Cardiac muscle cell (in vitro differentiated cells and primary cell): Measurements from ENCODE around the gene DLGAP4. TPM values are rescaled to one million over a fixed set of nuclear protein-coding genes. Genes with fewer than 3 reads are reported as not detected.

ENCODE experiments used
- DNase-seq, 2 donors: peaks; one replicate each; pipeline versions ENCODE4 v3.0.0 to v3.0.0-alpha.2; 2010 to 2017; ENCODE audit warnings: low read depth in 1 of 2, low spot score in 1 of 2
- H3K27ac ChIP-seq: fragments of 200-600 bp; sonication (generic); 2 replicates; pipeline ENCODE4 v1.5.1; 2016
- H3K27me3 ChIP-seq: fragments of 200-600 bp; sonication (generic); 2 replicates; pipeline ENCODE4 v1.6.0; 2016; ENCODE audit warnings: control low read depth
- H3K36me3 ChIP-seq: fragments of 200-600 bp; sonication (generic); 2 replicates; pipeline ENCODE4 v1.5.1; 2016; ENCODE audit warnings: control low read depth
- H3K4me1 ChIP-seq: fragments of 200-600 bp; sonication (generic); 2 replicates; pipeline ENCODE4 v1.8.1; 2017; ENCODE audit warnings: low read depth, mild to moderate bottlenecking, mixed run types
- H3K4me3 ChIP-seq: fragments of 200-600 bp; sonication (generic); 2 replicates; pipeline ENCODE4 v1.5.1; 2016; ENCODE audit warnings: mild to moderate bottlenecking
- H3K9me3 ChIP-seq: fragments of 200-600 bp; sonication (generic); 2 replicates; pipeline ENCODE4 v1.5.1; 2017; ENCODE audit warnings: low read depth, mild to moderate bottlenecking, control low read depth
- polyA plus RNA-seq: library from polyadenylated mRNA; unstranded; fragments of >200 nt; fragmentation: Nextera tagmentation; extraction: Ambion mirVana; gene quantifications from 2 replicates; pipeline ENCODE4 v1.2.1, GENCODE V29; 2016
- total RNA-seq: library from RNA; depleted of rRNA; stranded (reverse); fragments of >200 nt; gene quantifications from 2 replicates; pipeline ENCODE4 v1.2.3, GENCODE V29; 2016
- TF ChIP-seq, protein P1 (sequence below): IDR thresholded peaks from 2 replicates; pipeline ENCODE4 v1.5.1; 2012; ENCODE audit warnings: low read depth, mild to moderate bottlenecking, low read length

DLGAP4 gene
- total and polyA plus RNA-seq, 2 experiments from 2014 or later, result 45.7 to 51.6 TPM

DNA sequence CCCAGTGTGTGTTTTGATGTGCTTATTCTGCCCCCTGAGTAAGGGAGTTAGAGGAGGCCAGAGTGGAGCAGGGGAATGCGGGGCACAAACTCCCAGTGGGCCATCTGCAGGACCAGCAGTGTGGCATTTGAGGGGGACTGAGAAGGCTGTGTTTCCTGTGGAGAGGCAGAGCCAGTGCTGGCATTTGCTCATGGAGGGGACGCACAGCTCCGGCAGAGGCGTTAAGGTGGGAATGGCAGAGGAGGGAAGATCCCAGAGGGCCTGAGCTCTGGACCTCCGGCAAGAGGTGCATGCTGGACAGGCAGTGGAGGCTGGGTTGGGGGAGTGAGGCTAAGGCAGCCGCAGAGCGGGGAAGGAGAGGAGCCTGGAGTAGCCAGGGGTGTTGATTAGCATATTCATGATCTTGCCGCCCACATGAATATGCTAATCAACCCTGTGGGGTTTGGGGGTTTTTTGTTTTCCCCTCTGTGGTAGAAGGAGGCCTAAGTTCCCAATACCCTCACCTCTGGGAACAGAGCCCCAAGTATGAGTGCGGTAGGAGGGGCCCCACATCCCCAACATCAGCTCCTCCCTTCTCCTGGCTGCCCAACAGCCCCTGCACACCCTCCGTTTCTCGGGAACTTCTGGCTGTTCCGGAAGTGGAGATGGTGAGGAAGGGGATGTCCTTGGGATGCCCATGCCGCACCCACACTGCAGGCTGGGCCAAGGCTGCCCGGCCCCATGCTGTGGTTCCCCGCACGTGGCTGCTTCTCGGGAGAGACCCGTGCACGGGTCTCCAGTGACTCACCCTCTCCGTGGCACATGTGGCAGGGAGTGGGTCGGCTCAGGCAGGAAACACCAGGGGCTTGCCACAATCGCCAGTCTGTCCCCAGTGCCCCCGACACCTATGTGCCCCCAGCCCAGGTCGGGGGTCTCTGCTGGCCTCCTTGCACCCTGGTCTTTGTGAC is 33.8 kb downstream of the DLGAP4 start:
- Histone ChIP-seq H3K4me1 (no peaks in the 10 kb centered on the region), H3K9me3 (no peaks in the 10 kb centered on the region), H3K27me3 (no peaks in the 10 kb centered on the region), H3K36me3 (no peaks in the 10 kb centered on the region), H3K27ac (no peak overlapping the region), H3K4me3 (no peak overlapping the region)
- TF ChIP-seq, protein P1, sequence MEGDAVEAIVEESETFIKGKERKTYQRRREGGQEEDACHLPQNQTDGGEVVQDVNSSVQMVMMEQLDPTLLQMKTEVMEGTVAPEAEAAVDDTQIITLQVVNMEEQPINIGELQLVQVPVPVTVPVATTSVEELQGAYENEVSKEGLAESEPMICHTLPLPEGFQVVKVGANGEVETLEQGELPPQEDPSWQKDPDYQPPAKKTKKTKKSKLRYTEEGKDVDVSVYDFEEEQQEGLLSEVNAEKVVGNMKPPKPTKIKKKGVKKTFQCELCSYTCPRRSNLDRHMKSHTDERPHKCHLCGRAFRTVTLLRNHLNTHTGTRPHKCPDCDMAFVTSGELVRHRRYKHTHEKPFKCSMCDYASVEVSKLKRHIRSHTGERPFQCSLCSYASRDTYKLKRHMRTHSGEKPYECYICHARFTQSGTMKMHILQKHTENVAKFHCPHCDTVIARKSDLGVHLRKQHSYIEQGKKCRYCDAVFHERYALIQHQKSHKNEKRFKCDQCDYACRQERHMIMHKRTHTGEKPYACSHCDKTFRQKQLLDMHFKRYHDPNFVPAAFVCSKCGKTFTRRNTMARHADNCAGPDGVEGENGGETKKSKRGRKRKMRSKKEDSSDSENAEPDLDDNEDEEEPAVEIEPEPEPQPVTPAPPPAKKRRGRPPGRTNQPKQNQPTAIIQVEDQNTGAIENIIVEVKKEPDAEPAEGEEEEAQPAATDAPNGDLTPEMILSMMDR, result no peak
- no peak for DNase-seq

DNA sequence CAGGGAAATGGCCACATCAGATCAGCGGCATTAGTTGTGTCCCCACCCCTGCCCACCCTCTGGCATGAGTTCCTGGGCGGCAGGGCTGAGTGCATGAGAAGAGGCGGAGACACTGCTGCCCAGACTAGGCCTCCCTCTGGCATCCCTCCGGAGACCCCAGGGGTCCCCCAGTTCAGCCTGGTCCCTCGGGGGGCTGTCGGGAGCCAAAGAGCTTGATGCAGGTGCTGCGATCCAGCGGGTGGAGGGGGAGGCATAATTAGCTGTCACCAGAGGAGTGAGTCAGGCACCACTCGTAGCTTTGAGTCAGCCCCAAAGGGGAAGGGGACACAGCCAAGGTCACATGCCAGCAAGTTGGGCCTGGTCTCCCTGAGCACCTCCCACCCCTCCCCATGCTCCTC is 34.5 kb downstream of the DLGAP4 start:
- Histone ChIP-seq H3K9me3 (no peaks in the 10 kb centered on the region), H3K4me1 (no peaks in the 10 kb centered on the region), H3K27ac (no peak overlapping the region), H3K4me3 (no peak overlapping the region), H3K27me3 (no peaks in the 10 kb centered on the region), H3K36me3 (no peaks in the 10 kb centered on the region)
- TF ChIP-seq, protein P1, result no peak
- DNase-seq, result no peak

DNA sequence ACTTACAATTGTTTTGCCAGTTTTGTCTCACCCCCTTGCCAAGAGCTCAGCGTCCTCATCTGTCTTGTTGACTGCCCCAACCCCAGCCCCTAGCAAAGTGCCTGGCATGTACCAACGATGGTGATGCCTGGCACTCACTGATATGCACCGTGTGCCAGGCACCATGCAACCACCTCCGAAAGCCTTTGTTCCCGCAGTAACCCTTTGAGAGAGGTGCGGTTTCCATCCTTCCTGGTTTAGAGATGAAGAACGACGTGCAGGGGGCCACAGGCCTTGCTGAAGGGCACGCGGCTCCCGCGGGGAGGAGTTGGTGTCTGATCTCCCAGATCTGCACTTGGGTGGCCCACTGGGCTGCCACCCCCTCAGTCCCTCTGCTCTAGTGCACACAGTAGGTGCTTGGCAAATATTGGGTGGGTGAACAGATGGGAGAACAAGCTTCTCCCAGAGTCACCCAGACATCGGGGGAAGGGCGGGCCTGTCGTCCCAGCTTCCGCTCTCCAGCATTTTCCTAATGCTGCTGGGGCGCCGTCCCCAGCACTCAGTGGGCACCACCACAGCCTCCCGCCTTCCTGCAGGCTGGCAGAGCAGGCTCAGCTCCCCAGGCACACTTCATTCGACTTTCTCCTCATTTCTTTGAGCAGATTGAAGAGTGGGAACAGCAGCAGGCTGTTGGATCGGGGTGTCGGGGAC is 35.3 kb downstream of the DLGAP4 start:
- H3K27ac ChIP-seq, result no peak overlapping the region
- no peak overlapping the region for H3K4me3 ChIP-seq
- no peaks in the 10 kb centered on the region for H3K36me3 ChIP-seq
- H3K9me3 ChIP-seq, result no peaks in the 10 kb centered on the region
- TF ChIP-seq, protein P1, result no peak
- no peaks in the 10 kb centered on the region for H3K4me1 ChIP-seq
- no peaks in the 10 kb centered on the region for H3K27me3 ChIP-seq
- DNase-seq, result no peak

DNA sequence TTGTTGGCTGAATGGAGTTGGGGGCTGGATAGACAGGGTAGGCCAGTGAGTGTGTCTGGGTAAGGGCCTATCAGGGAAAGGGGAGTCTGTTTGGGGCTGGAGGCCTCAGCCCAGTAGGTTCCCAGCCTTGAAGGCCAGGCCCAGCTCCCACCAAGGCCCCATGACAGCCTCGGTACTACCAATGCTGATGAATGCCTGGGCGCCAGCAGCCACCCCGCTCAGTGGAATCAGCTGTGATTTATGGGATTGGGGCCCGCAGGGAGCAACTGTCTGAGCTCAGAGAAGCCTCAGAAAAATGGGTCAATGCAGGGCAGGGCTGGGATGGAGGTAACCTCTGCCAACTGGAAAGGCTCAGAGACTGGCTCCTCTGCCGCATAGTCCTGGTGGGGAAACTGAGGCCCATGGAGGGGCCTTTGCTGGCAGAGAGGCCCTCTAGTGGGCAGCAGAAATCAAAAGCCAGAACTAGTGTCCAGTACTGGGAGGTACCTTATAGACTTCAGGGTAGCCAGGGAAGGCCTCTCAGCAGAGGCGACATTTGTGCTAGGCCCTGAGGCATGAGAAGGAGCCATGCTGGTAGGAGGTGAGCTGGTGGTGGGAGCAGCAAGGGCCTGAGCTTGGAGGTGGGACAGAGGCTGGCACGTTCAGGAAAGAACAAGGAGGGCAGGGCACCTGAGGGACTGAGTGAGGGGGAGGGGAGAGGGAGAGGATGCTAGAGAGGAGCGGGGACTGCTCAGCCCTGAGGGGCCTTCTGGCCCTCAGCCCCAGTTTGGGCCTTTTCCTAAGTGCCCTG is 36.4 kb downstream of the DLGAP4 start:
- DNase-seq, result no peak
- Histone ChIP-seq H3K9me3 (no peaks in the 10 kb centered on the region), H3K27me3 (no peaks in the 10 kb centered on the region), H3K27ac (no peak overlapping the region), H3K4me3 (no peak overlapping the region), H3K36me3 (no peaks in the 10 kb centered on the region), H3K4me1 (no peaks in the 10 kb centered on the region)
- TF ChIP-seq, protein P1, result no peak

DNA sequence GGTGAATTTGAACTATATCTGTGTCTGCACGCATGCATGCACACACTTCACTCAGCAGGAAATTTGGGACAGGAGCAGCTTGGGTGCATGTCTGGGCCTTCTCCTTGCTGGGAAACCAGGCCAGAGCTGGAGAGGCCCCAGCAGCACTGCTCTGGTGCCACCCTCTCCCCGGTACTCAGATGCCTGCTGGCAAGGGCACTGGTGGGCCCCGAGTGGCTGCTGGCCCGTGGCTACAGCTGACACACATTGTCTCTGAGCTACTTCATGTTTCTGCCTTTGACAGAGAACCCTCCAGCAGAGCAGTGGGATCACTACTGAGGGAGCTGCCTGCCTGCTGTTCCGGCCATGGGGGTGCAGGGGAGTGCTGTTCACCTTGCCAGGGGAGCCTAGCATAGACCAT is 37.5 kb downstream of the DLGAP4 start:
- no peak overlapping the region for H3K27ac ChIP-seq
- H3K27me3 ChIP-seq, result no peaks in the 10 kb centered on the region
- DNase-seq, result no peak
- TF ChIP-seq, protein P1, result no peak
- no peaks in the 10 kb centered on the region for H3K9me3 ChIP-seq
- no peak overlapping the region for H3K4me3 ChIP-seq
- H3K36me3 ChIP-seq, result no peaks in the 10 kb centered on the region
- H3K4me1 ChIP-seq, result no peaks in the 10 kb centered on the region
